Thoracic aorta (tissue), 2 donors: ENCODE data around the gene SLC6A5. TPM values are rescaled to one million over a fixed set of nuclear protein-coding genes. Genes with fewer than 3 reads are reported as not detected.
A peak's percentile ranks its signal among the peaks of the same experiment; 100 is the strongest.

Source experiments
- ATAC-seq: fragments of 150-250 bp; one replicate; pipeline ENCODE4 v1.8.0; 2017; ENCODE audit warnings: low read depth; ENCODE audit not compliant: insufficient number of reproducible peaks, low FRiP score
- DNase-seq: peaks from one replicate; pipeline ENCODE4 v3.0.0-alpha.2; 2020; ENCODE audit warnings: low spot score
- H3K27ac ChIP-seq, 2 donors: fragments of 200-600 bp; sonication (generic); 1 replicate in 1 of 2; 2 replicates in 1 of 2; pipeline ENCODE4 v1.5.1; 2016; ENCODE audit warnings: mild to moderate bottlenecking in 2 of 2, moderate library complexity in 2 of 2
- H3K27me3 ChIP-seq: fragments of 200-600 bp; sonication (generic); replicated peaks from 2 replicates; pipeline ENCODE4 v1.6.0; 2016; ENCODE audit warnings: mild to moderate bottlenecking; ENCODE audit not compliant: insufficient read depth
- H3K36me3 ChIP-seq: fragments of 200-600 bp; sonication (generic); one replicate; pipeline ENCODE4 v1.5.1; 2016
- H3K4me1 ChIP-seq, 2 donors: fragments of 200-600 bp; sonication (generic); 1 replicate in 1 of 2; 2 replicates in 1 of 2; pipeline versions ENCODE4 v1.5.1 to v1.6.0; 2016; ENCODE audit warnings: low read depth in 2 of 2, mild to moderate bottlenecking in 1 of 2; ENCODE audit not compliant: control insufficient read depth in 1 of 2
- H3K4me3 ChIP-seq: fragments of 200-600 bp; sonication (generic); 2 replicates; pipeline ENCODE4 v1.5.1; 2016; ENCODE audit warnings: mild to moderate bottlenecking
- H3K9me3 ChIP-seq: fragments of 200-600 bp; sonication (generic); 2 replicates; pipeline ENCODE4 v1.5.1; 2016
- CTCF ChIP-seq: fragments of 200-600 bp; sonication (generic); IDR thresholded peaks from one replicate; pipeline ENCODE4 v1.5.1; 2019; ENCODE audit warnings: antibody characterized with exemption
- total RNA-seq, 2 donors: library from RNA; depleted of rRNA; stranded (reverse); fragments of >200 nt; gene quantifications; one replicate each; pipeline versions ENCODE4 v1.1.0 to v1.2.3, GENCODE V29; 2016

Gene SLC6A5
- total RNA-seq, 2 donors from 2014 or later: not detected

DNA sequence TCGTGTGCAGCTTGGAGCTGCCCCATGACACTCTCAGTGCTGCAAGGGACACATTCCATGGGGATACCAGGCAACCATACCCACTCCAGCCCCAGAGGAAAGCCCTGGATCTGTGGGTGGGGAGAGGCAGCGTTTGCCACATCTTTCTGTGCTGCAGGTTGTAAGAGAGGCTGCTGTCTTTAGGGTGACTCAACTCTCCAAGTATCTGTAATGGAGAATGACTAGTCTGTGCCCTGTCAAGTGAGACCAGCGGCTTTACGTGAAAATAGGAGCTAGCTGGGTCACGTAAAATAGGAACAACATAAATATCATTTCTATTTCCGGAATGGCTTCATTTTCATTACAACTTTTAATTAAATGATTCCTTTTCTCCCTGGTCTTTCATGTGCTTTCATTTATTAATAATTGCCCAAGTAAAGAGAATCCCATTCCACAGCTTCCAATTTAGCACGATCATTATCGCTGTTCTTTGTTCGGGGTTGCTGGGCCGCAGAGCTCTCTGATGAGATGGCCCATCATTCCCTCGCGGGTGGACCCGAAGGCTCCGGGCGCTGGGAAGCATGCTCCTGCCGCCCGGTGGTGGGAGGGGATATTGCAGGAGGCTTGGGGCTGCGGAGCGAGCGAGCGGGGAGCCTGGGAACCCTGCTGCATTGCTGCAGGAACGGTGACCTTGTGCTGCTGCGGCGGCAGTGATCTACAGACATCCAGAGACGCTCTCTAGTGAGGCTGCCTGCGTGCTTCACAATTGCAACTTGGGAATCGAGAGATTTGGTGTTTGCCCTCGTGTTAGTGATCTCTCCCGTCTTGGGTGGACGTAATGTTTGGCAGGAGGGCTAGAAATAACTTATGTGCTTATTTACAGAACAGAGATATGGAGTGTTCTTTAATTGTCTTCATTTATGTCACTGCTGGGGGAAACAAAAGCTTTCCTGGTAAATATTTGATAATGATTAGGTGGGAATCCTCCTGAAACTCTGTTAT is 10.6 kb downstream of the SLC6A5 start:
- Histone ChIP-seq H3K27ac (no peak overlapping the region), H3K27me3 (peaks cover 5% of the 10 kb centered on the region), H3K36me3 (no peaks in the 10 kb centered on the region), H3K4me1 (peaks cover 0 to 5% of the 10 kb centered on the region in 2 donors), H3K9me3 (no peaks in the 10 kb centered on the region), H3K4me3 (peak overlapping the region; percentile 5)
- DNase-seq (no peak), ATAC-seq (no peak)
- TF ChIP-seq CTCF: peak; percentile 83

DNA sequence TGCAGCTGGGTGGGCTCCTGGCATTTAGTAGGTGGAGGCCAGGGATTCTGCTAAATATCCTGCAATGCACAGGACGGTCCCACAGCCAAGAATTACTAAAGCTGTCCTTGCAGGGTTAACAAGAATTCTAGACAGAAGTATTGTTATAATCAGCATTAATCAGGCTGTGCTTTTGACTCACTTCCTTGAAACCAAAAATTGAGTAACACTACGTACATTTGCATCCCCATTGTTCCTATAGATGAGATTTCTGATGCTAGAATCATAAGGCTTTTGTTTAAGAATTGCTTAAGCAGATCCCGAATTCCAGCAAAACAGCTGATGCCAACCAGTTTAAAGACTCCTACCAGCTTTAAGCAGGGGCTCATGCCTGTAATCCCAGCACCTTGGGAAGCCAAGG is 11.4 kb downstream of the SLC6A5 start:
- Histone ChIP-seq H3K27ac (no peak overlapping the region), H3K36me3 (no peaks in the 10 kb centered on the region), H3K9me3 (no peaks in the 10 kb centered on the region), H3K4me3 (no peak overlapping the region), H3K27me3 (no peaks in the 10 kb centered on the region), H3K4me1 (peaks cover 0 to 5% of the 10 kb centered on the region in 2 donors)
- no peak for ATAC-seq
- TF ChIP-seq CTCF: no peak
- no peak for DNase-seq

DNA sequence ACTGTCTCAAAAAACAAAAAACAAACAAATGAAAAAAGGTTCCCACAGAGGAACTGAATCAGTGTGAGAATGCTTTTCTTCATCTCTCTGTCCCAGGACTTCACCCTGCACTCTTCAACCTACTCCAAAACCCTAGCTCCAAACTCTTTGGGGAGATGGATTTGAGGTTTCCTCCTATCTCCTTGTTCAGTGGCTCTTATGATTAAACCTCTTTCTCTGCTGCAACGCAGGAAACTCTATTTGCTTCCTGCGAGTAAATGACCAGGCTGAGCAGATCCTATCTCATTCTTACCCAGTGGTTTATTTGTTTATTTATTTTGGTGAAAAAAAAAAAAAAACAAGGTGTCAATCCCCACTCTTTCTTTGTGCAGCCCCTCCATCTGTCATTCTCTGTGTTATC is 12.0 kb downstream of the SLC6A5 start:
- peaks cover 0 to 5% of the 10 kb centered on the region in 2 donors for H3K4me1 ChIP-seq
- TF ChIP-seq CTCF: no peak
- no peaks in the 10 kb centered on the region for H3K27me3 ChIP-seq
- no peak overlapping the region for H3K4me3 ChIP-seq
- no peak for ATAC-seq
- DNase-seq: no peak
- H3K27ac ChIP-seq: no peak overlapping the region
- H3K36me3 ChIP-seq: no peaks in the 10 kb centered on the region
- no peaks in the 10 kb centered on the region for H3K9me3 ChIP-seq

GRCh38 chr11:20611892-20612291 is 12.5 kb downstream of the SLC6A5 start:
- ATAC-seq: no peak
- TF ChIP-seq CTCF: no peak

DNA sequence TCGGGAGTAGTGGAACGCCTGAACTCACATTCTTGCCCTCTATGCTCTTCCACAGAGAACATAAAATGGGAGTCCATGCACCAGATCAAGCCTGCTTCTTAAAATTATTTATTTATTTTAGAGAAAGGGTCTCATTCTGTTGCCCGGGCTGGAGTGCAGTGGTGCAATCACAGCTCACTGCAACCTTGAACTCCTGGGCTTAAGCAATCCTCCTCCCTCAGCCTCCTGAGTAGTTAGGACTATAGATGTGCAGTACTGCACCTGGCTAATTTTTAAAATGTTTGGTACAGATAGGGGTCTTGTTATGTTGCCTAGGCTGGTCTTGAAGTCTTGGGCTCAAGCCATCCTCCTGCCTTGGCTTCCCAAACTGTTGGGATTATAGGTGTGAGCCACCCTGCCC is 13.0 kb downstream of the SLC6A5 start:
- no peak overlapping the region for H3K27ac ChIP-seq
- peaks cover 0 to 5% of the 10 kb centered on the region in 2 donors for H3K4me1 ChIP-seq
- H3K36me3 ChIP-seq: no peaks in the 10 kb centered on the region
- ATAC-seq (no peak), DNase-seq (no peak)
- no peak overlapping the region for H3K4me3 ChIP-seq
- H3K9me3 ChIP-seq: no peaks in the 10 kb centered on the region
- H3K27me3 ChIP-seq: no peaks in the 10 kb centered on the region
- no peak for TF ChIP-seq CTCF

More at GRCh38 chr11:20611892-20612291, 12.5 kb downstream of the SLC6A5 start:
- Histone ChIP-seq H3K4me3 (no peak overlapping the region), H3K27ac (no peak overlapping the region), H3K9me3 (no peaks in the 10 kb centered on the region), H3K27me3 (no peaks in the 10 kb centered on the region), H3K36me3 (no peaks in the 10 kb centered on the region), H3K4me1 (peaks cover 0 to 5% of the 10 kb centered on the region in 2 donors)
- no peak for DNase-seq
